Activated CD4-positive, alpha-beta T cell treated with anti-CD3 and anti-CD28 coated beads, Interleukin-2, amount 50 U/mL, for 1 hour (primary cell): ENCODE measurements around the gene USH1G.
"Not testable (repeated sequence)": the region's sequence is repeated elsewhere in the genome, so short reads cannot be mapped to it uniquely, and the experiment has no call there.

Experiments used
- DNase-seq: peaks from one replicate; pipeline ENCODE4 v3.0.0-alpha.2; 2020

Gene USH1G

DNA sequence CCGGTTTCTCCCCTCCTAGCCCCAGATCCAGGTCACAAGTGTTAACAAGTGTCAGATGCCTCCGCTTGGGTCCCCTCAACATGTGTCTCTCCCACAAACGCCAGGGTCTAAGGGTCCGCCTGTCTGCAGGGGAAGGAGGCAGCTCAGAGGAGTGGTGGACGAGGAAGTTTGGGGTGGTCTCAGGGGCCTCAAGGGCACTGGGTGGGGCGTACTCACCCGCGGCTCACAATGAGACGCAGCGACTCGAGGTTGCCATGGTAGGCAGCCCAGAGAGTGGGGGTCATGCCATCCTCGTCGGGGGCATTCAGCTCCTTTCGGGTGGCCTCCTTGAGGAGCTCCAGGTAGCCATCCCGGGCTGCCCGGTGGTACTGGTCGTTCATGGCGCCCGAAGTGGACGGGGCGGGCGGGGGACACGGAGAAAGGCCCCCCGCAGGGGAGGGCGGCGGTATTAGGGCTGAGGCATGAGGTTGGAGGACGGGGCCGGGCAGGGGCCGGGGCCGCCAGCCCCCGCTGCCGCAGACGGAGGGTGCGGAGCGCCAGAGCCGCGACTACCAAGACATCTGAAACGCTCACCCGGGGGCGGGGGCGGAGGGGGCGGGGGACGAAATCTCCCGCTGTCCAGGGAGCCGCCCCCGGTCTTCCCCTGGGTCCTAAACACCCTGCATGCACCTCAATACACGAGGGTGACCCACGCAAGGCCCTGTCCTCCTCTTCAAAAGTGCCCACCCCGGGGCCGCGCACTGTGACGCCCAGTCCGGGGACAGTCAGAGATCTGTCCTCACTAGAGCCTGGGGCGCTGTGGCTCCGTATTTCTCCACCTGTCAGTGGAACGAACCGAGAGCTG lies at the start of gene USH1G:
USH1G (minus strand) TSS at position 562 of the 844 bp plus-strand sequence; CDS start at position 380, 182 bp downstream.
- no peak for DNase-seq

DNA sequence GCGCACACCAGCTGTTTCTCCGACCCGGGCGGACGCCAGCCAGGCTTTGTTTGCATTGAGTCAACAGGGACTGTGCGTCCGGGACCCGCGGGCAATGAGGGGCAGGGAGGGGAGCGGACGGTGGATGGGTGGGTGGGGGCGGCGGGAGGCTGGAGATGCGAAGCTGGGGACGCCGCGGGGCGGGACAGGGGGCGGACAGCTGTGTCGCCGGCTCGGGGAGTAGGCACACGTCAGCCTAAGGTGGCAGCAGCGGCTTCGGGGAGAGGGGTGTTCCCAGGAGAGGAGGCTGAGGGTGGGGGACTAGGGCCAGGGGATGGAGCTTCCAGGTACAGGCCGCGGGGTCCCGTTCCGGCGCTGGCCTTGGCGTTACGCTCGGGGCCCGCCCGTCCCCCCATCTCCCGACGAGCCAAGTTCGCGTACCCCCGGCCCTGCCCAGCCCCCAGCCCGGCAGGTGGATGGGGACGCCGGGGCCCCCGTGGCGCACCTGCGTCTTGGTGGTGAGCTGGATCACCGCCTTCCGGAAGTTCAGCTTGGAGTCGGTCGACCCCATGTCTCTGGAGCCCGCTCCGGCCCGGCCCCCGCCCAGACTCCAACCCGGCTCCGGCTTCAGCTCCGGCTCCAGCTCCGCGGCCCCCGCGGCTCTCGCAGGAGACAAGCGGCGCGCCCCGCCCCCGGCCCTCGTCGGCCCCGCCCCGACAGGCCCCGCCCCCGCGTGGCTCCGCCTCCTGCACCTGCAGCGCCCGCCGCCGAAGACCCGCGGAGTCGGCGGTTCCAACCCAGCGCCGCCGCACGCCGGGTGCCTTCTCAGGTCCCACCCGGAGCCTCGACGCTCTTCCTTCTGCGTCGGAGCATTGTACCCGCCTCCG lies 49.3 kb upstream of the USH1G start, which contains the start of gene HID1:
HID1 (minus strand) TSS at position 653 of the 866 bp plus-strand sequence; CDS start at position 550, 103 bp downstream.
- peak; percentile 83 for DNase-seq

DNA sequence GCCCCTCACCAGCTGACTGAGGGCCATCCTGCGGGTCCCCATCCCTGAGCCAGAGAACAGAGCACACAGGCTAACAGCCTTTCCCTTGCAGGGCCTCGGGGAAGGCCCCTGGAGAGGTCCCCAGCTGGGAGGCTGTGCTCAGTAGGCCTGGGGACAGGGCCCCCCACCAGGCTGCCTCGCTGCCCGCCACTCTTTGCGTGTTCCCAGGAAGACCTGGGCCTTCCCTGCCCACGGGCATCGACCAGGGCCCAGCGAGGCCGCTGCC lies 48.7 kb upstream of the USH1G start:
- DNase-seq: no peak

DNA sequence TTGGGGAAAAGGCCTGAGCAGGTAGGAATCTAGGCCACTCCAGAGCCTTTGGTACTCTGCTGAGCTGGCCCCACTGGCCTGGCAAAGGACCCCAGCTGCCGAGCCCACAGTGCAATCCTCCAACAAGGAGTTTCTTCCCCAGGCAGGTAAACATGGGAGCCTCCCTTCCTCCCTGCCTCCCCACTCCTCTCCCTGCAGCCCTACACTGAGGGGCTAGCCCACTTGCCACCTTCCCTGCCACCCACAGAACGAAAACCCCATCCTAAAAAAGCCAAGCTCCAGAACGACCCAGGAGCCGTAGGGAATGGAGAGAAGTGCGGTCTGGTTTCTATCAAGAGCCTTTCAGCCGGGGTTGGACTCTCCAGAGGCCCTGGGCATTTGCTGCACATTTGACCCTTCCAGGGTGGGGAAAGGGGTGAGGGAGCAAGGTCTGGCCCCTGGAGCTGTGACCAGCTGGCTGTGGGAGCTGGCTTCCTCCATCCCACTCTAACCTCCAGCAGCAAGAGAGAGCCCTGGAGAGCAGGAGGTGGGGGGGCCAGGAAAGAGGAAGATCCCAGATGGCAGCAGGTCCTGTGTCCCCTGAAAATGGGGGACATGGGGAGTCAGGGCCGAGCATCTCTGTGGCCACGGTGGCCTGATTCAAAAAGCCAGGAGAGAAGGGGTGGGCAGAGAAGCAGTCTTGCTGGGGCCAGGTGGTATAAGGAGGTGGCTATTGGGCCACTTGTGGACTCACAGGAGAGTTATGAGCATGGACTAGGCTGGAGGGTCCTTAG lies 48.2 kb upstream of the USH1G start:
- DNase-seq: no peak

DNA sequence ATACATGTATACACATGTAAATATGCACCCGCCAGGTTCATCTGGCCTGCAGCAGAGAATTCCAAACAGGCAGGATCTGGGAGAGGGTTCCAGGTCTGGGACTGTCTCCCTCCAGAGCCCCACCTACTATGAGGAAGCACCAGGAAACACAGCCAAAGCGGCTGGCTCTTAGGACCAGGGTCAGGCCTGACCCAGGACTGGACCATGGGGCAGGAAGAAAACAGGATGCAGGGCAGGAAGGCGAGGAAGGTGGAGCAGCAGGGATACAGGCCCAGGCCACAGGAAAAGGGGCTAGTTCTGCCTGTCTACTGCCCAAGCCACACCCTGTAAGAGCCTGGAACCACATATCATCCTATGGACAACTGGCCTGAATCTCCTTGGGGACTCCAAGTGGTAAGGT lies 47.3 kb upstream of the USH1G start:
- DNase-seq: no peak

DNA sequence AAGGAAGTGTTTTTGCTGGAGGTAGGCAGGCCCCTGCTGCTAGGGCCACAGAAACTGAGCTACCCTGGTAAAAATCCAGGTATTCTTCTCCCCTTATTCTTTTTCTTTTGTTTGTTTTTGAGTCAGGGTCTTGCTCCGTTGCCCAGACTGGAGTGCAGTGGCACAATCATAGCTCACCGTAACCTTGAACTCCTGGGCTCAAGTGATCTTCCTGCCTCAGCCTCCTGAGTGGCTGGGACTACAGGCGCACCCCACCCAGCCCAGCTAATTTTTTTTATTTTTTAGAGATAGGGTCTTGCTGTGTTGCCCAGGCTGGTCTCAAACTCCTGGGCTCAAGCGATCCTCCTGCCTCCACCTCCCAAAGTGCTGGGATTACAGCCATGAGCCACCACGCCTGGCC lies 46.4 kb upstream of the USH1G start:
- not testable (repeated sequence) for DNase-seq

DNA sequence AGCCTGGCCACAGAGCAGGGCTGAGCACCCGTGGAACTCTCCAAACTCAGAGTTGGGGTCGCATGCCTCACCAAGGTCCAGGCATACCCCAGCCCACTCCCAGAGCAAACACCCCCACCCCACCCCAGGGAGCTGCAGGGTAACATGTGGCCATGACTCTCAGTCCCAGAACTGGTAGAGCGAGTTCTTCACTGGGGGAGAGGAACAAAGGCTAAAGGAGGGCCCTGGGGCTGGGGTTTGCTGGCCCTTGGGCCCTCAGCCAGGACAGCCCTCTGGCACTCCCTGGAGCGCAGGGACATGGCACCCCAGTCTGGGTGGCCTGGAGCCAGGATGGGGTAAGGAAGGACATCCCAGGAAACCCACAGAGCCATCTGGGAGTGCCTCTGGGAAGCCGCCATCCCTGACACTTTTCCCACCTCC lies 45.3 kb upstream of the USH1G start:
- DNase-seq: no peak

DNA sequence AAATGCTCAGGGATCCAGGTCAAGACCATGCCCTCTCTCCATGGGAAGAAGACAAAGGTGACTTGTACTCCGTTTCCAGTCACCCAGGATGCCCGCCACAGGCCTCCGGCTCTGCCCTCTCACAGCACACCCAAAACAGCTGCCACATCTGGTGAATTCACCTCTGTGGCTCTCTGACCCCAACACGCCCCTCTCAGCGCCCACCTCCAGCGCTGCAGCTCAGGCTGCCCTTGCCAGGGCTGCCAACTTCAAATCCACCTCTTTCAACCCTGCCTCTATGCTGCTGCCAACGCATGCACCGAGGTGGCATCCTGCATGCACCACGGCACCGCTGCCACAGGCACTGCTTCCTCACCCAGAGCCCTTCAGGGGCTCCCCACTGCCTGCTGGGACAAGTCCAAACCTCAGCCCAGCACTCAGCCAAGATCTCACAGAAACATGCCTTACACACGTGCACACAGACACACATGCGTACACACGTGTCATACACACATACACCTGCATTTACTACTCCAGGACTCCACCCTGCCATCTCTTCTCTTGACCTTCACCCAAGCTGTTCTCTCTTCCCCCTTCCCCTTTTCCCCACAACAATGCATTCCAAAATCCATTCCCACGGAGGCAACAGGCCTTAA lies 42.0 kb upstream of the USH1G start:
- DNase-seq: no peak

DNA sequence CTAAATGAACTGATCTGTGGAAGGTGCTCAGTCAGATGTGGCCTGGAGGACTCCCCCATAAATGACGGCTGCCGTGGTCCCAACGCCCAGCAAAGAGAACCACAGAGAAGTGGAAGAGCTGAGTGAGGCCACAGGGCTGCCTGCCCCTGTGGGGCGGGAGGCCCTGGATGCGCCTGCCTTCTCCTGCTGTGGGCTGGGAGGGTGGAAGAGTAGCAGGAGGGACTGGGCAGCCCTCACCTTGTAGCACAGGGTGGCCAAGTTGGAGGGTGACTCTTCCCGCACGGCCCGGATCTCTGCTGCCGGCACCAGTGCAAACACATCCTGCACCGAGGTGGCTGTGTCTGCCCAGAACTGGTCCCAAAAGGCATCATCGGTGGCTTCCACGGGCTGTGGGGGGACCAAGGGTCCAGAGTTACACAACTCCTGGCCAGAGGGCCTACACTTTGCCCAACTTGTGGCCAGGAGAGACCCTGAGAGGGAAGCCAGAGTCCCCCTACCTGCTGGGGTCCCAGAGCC lies 41.2 kb upstream of the USH1G start:
- DNase-seq: no peak

DNA sequence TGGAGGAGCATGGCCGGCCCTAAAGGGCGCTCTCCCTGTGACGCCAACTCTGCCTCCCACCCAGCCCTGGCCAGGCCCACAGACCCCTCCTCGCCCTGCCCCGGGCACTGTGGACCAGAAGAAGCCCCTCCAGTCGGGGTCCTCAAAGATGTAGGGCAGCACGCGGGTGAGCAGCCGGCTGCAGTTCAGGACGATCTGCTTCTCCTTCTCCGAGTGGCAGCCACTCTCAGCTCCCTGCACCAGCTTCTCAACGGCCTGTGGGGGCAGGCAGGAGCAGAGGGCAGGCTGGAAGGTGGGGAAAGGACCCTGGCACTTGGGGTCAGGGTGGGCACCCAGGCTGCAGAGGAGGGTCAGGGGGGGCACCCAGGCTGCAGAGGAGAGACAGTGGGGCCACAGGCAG lies 40.6 kb upstream of the USH1G start:
- DNase-seq: no peak

DNA sequence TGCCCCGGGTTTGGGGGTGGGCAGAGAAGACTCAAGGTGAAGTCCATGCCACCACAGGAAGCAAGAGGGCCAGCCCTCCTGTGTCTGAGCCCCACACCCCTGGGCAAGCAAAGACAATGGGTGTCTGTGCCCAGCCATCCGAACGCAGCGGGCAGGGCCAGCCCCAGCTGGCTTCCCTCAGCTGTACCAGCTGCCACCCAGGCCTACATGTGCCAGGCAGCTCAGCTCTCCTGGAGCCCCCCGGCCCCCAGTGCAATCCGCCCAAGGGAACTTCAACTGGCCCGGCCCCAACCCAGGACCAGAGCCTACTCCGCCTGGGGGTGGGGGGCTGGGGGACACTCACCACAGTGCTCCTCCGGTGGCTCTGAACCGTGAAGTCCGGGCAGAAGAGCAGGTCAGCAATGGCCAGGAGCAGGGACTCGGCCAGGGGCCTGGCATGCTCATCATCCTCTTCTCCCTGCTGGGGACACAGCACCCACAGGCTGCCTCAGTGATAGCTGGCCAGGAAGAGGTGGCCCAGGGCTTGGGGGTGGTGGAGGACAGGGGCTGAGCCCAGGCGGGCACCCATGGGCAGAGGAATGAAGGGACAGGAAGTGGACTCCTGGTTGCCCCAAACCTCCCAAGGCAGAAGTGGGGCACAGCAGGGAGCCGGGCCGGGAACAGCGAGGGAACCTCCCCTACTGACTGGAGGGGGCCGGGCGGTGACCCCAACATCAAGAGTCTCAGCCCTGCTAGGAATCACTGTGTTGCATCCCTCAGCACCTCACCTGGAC lies 39.8 kb upstream of the USH1G start:
- no peak for DNase-seq

DNA sequence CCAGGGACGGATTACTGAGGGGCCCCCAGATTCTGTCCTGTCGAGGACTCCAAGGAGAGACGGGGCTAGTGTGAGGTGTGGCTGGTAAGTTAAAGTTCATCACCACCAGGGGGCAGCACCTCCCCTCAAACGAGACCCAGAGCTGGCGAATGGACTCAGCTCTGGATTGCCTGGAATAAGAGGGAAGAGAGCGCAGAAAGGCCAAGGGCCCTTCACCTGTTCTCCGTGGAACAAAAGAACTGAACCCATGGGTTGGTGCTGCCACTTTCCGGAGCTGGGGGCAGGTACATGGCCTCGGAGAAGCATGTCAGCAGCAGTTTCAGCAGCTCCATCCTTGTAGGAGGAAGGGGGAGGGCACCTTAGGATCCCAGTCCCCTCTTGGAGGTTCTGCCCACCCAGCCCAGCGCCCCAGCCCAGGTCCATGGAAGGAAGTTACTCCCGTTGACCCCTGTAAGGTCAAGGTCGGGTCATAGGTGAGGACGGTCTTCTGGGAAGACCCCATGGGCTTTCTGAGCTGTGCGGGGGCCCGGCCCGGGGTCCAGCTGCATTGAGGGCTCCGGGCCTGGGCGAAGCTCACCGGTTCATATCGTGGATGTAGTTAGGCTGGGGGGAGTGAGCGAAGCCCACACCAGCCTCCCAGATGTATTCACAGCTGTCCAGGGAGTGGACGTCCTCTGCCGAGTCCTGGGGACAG lies 38.7 kb upstream of the USH1G start:
- DNase-seq: peak; percentile 86

DNA sequence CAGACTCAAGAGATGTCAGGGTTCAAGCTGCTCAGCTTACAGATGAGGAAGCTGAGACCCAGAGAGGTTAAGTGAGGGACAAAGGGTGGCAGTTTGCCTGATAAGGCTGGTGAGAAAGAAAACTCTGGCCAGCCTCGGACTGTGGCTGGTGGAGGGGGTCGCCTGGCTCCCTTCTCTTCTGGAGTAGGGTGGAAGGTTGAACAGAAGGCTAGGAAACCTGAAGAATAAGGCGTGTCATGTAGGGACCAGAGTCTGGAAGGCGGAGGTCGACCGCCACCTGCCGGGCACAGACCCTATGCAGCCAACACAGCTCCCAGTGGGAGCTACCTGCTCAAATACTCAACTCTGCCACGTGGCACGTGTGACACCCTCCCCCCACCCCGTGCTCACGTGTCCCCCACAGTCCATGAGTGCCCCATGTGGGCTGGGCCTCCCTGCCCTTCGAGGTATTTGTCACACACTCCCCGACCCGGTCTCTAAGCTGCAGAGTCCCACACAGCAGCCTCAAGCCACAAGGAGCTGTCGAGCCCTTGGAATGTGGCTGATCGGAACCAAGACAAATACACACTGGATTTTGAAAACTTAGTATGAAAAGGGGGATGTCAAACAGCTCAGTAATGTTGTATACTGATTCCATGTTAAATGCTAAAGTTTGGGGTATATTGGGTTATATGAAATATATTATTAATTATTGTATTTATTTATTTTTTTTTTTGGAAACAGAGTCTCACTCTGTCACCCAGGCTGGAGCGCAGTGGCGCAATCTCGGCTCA lies 37.7 kb upstream of the USH1G start:
- DNase-seq: peak; percentile 32

DNA sequence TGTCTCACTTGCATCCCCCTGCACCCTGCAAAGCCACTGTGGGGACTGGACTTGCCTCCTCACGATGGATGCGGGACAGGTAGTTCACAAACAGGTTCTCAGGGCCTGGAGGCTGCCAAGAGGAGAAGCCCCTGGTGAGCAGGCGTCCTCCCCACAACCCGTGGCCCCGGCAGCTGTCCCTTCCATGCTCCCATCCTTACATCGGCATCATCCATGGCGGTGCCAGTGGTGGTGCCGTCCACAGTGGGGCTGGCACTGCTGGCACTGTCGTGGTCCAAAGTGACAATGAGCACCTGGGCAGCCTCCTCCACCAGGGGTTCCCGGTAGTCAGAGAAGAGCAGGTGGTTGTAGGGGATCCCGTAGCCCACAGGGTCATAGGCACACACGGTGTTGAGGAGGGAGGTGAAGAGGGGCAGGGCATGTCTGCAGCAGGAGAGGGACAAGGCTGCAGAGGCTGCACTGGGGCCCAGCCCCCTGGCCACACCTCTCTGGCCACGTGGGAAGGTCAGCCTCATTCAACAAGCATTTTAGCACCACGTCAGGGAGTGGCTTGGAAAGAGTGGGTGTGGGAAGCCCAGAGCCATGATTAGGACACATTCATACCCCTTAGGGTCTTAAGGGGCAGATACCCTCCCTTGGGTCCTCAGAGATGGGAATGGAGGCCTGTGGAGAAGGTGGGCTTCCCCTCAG lies 36.9 kb upstream of the USH1G start:
- no peak for DNase-seq

DNA sequence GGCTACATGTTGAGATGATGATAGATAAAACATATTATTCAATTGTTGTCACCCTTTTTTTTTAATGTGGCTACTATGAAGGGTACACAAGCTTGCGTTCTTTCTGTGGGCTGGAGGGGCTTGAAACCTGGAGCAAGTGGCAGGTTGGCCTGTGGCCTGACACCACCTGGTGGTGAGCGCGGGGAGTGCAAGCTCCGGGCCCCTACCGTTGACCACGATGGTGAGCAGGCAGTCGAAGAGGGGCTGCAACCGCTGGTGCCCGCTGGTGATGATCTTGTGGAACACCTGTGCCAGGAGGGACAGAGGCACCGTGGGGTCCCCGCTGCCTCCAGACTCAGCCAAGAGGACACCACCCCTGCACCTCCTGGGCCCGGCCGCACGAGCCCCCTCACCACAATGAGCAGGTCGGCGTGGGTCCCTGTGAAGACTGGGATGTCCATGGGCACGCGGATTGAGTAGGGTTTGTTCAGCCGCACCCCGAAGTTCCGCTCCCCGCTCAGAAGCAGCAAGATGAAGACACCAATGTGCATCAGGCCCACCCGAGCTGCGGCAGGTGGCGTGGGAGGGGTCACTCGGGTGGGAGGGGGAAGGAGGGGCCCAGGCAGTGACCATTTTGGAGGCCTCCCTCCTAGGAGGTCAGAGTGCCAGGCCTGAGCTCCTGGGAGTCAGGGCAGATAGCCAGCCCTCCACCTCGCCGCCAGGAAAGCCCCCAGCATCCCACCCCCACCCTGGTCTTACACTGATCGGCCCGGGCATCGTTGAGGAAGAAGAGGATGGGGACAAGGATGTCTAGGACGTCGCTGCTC lies 35.1 kb upstream of the USH1G start:
- DNase-seq: peak; percentile 80

DNA sequence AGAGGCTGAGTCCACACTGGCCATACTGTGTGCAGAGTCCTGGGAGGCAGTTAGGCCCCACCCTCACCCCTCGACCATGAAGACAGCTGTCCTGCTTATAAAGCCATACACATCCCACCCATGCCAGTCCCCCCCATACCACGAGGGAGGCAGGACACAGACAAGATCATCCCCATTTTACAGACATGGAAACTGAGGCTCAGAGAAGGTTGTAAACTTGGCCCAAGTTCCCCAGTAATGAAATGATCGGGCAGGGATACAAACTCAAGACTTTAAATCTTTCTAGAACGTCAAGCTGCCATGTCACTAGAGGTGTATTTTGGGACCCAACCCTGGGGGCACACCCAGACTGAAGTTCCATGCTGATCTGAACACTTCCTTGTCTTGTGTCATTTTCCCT lies 33.0 kb upstream of the USH1G start:
- no peak for DNase-seq

DNA sequence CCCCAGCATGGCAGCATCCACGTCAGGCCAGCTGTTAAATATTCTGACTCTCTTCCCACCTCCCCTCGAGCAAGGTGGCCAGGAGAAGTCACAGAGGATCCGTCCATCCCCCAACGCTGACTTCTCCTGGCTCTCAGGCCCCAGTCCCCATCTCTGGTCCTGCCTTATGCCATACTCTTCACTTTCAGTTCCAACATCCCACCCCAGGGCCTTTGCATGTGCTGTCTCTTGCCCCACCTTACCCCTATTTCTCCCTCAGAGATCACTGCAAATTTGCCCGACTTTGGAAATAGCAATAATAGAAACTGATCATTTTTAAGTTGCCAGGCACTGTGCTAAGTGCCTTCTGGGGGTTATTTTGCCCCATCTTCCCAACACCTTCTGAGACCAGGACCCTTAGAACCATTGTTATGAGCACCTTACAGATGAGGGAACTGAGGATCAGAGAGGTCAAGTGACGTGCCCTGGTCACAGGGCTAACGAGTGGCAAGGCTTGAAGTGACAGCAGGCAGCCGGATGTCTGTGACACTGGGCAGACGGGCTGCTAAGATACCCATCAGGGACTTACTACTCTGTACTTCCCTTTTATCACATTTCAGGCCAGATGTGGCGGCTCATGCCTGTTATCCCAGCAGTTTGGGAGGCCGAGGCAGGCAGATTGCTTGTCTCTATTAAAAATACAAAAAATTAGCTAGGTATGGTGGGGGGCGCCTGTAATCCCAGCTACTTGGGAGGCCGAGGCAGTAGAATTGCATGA lies 31.8 kb upstream of the USH1G start:
- no peak for DNase-seq

DNA sequence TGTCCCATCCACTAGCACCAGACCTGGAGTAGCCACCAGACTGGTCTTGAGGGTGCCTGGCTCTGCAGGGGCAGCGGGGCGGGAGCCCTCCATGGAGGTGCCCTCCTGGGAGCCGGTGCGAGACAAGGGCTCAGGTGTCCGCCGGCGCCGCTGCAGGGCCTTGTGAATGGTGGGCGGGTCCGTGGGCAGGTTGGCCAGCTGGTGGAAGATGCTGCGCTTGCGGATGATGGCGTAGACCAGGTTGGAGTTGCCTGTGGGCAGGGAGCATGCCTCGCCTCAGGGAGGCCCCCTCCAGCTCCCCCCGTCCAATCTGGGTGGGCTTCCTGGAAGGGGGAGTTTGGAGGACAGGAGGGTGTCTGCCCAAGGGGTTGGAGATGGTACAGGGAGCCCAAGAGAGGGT lies 31.1 kb upstream of the USH1G start:
- DNase-seq: no peak
